ENCODE data around the gene BMP2K. TPM values are rescaled to one million over a fixed set of nuclear protein-coding genes. Genes with fewer than 3 reads are reported as not detected.
"Not testable (repeated sequence)": the region's sequence is repeated elsewhere in the genome, so short reads cannot be mapped to it uniquely, and the experiment has no call there.

Gene BMP2K
- total RNA-seq, 2 donors from 2014 or later: 7.9 to 11.0 TPM

DNA sequence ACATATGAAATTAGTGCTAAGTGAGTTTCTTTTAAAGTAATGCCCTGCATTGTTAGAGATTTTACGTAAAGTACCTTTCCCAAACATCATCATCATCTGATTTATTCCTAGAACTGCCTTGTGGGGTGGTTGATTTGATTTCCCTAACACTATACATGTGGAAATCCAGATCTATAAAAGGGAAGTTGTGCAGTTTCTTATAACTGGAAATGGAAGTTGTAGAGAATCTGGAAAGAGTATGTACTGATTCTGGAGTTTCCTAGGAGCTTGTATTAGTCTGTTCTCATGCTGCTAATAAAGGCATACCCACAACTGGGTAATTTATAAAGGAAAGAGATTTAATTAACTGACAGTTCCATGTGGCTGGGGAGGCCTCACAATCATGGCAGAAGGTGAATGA lies 47.9 kb downstream of the BMP2K start:
- no peak overlapping the region for H3K27ac Mint-ChIP-seq

GRCh38 chr4:78827191-78827590 lies 51.0 kb downstream of the BMP2K start:
- H3K27me3 Mint-ChIP-seq: no peaks in the 10 kb centered on the region
- no peak overlapping the region for H3K4me3 Mint-ChIP-seq
- no peak for ATAC-seq
- no peaks in the 10 kb centered on the region for H3K9me3 Mint-ChIP-seq
- peaks cover 13% of the 10 kb centered on the region for H3K36me3 Mint-ChIP-seq
- no peak for DNase-seq (ENCODE audit: low spot score)
- no peaks in the 10 kb centered on the region for H3K4me1 Mint-ChIP-seq (ENCODE audit: low read depth in 2 of 2)
- no peak overlapping the region for H3K27ac Mint-ChIP-seq

More for the DNA sequence above, 47.9 kb downstream of the BMP2K start:
- Mint-ChIP-seq H3K9me3 (no peaks in the 10 kb centered on the region), H3K27me3 (no peaks in the 10 kb centered on the region), H3K4me1 (ENCODE audit: low read depth in 2 of 2) (peaks cover 0 to 5% of the 10 kb centered on the region in 2 donors), H3K4me3 (no peak overlapping the region), H3K36me3 (peaks cover 7% of the 10 kb centered on the region)
- DNase-seq (ENCODE audit: low spot score) (no peak), ATAC-seq (no peak)

DNA sequence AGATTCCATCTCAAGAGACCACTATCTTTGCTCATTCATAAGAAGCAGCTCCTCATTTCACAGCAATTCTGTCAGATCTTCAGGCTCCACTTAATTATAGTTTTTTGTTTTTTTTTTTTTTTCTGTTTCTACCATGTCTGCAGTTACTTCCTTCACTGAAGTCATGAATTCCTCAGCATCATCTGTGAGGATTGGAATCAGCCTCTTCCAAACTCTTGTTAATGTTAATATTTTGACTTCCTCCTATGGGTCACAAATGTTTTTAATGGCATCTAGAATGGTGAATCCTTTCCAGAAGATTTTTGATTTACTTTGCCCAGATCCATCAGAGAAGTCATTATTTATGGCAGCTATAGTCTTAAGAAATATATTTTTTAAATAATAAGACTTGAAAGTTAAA lies 53.1 kb downstream of the BMP2K start:
- H3K27me3 Mint-ChIP-seq: no peaks in the 10 kb centered on the region
- H3K4me1 Mint-ChIP-seq (ENCODE audit: low read depth in 2 of 2): no peaks in the 10 kb centered on the region
- H3K36me3 Mint-ChIP-seq: peaks cover 13% of the 10 kb centered on the region
- DNase-seq (ENCODE audit: low spot score): no peak
- ATAC-seq: no peak
- H3K4me3 Mint-ChIP-seq: no peak overlapping the region
- H3K27ac Mint-ChIP-seq: no peak overlapping the region
- no peaks in the 10 kb centered on the region for H3K9me3 Mint-ChIP-seq

DNA sequence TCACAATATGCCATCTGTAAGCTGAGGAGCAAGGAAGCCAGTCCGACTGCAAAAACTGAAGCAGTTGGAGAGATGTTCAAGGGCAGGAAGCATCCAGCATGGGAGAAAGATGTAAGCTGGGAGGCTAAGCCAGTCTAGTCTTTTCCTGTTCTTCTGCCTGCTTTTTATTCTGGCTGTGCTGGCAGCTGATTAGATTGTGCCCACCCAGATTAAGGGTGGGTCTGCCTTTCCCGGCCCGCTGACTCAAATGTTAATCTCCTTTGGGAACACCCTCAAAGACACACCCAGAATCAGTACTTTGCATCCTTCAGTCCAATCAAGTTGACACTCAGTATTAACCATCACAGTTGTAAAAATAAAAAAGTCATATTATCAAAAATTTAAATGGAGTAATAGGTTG lies 63.5 kb downstream of the BMP2K start:
- not testable (repeated sequence) for H3K4me3 Mint-ChIP-seq; H3K4me1 Mint-ChIP-seq (ENCODE audit: low read depth in 2 of 2); H3K9me3 Mint-ChIP-seq; DNase-seq (ENCODE audit: low spot score); ATAC-seq; H3K27me3 Mint-ChIP-seq; H3K27ac Mint-ChIP-seq; H3K36me3 Mint-ChIP-seq

DNA sequence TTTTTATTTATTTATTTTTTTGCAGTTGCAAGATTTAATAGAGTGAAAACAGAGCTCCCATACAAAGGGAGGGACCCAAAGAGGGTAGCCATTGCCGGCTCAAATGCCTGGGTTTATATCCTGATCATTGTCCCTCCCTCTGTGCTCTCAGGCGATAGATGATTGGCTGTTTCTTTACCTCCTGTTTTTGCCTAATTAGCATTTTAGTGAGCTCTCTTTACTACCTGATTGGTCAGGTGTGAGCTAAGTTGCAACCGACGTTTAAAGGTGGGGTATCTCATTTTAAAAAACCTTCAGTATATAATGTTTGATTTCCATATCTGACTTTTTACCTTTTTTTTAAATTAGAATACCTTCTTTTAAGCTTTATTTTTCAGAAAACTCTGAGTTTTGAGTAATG lies 64.1 kb downstream of the BMP2K start:
- H3K27me3 Mint-ChIP-seq; ATAC-seq; H3K4me3 Mint-ChIP-seq; DNase-seq (ENCODE audit: low spot score); H3K4me1 Mint-ChIP-seq (ENCODE audit: low read depth in 2 of 2); H3K9me3 Mint-ChIP-seq; H3K27ac Mint-ChIP-seq; H3K36me3 Mint-ChIP-seq: not testable (repeated sequence)

- ATAC-seq (no peak), DNase-seq (ENCODE audit: low spot score) (no peak)
- no peaks in the 10 kb centered on the region for H3K27me3 Mint-ChIP-seq
- no peaks in the 10 kb centered on the region for H3K4me1 Mint-ChIP-seq (ENCODE audit: low read depth in 2 of 2)
- no peak overlapping the region for H3K27ac Mint-ChIP-seq
- H3K4me3 Mint-ChIP-seq: no peak overlapping the region
- no peaks in the 10 kb centered on the region for H3K36me3 Mint-ChIP-seq
- H3K9me3 Mint-ChIP-seq: no peaks in the 10 kb centered on the region
These were observed 69.3 kb downstream of the BMP2K start for GRCh38 chr4:78845472-78845871.

DNA sequence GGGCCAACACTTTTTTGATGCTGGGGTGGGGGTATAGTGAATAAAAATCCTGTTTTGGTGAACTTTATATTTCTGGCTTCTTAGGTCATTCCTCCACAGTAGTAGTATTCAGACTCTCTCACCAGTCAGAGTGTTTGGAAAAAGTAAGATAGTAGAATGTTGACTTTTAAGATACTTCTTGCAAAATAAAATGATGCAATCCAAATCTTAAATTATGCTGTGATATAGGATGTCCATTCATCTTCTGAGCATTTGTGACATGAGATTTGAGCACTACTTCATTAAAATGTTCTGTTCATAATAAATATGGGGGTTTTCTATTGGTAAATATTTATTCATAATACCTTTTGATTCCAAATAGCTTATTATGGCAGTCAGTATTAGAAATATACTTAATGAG lies 70.1 kb downstream of the BMP2K start:
- Mint-ChIP-seq H3K27me3 (no peaks in the 10 kb centered on the region), H3K4me3 (no peak overlapping the region), H3K9me3 (no peaks in the 10 kb centered on the region), H3K36me3 (no peaks in the 10 kb centered on the region), H3K27ac (no peak overlapping the region), H3K4me1 (ENCODE audit: low read depth in 2 of 2) (no peaks in the 10 kb centered on the region)
- DNase-seq (ENCODE audit: low spot score) (no peak), ATAC-seq (no peak)

DNA sequence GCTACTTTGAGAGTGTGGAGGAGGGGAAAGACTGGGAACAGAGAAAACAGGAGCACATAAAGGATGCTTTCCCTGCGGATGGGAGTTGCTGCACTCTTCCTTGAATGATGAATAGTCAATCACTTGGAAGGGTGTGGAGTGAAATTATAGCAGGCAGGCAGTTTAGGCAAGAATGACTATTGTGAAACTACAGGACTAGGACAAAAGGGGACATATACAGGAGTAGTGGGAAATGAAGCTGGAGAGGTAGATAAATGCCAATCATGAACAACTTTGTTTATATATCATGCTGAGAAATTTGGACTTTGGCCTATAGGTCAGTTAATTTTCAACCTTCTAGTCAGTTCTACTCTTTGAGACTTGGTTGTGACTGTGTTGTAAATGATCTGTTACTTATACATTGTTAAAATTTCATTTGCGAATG lies 86.2 kb downstream of the BMP2K start:
- peaks cover 0 to 3% of the 10 kb centered on the region in 2 donors for H3K4me1 Mint-ChIP-seq (ENCODE audit: low read depth in 2 of 2)
- no peak overlapping the region for H3K27ac Mint-ChIP-seq
- H3K4me3 Mint-ChIP-seq: no peak overlapping the region
- H3K36me3 Mint-ChIP-seq: no peaks in the 10 kb centered on the region
- no peaks in the 10 kb centered on the region for H3K9me3 Mint-ChIP-seq
- ATAC-seq (no peak), DNase-seq (ENCODE audit: low spot score) (no peak)
- H3K27me3 Mint-ChIP-seq: no peaks in the 10 kb centered on the region

DNA sequence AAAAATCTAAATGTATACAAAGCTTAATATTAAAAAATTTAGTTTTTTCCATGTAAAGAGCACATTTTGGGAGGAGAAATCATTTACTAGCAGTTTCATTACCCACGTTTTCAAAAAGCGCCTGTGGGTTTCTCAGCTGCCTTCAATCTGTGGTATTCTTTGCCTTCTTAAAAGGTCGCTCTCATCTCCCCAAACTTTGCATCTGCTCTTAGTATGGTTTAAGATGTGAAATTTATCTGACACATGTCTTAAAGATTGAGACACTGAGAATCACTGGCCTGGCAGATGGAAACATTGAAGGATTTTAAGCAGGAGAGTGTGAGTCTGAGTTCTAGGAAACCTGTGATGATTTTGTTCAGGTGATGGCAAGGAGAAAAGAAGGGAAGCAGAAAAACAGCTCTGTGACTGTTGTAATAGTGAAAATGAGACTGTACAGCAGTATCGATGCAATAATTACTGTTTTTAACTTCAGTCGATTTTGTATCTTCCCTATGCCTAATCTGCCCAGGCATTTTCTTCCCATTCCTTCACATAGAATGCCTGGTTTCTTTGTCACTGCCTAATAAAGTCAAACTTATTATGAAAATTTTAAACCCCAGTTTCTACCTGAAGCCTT lies 87.2 kb downstream of the BMP2K start:
- Mint-ChIP-seq H3K27me3 (no peaks in the 10 kb centered on the region), H3K27ac (no peak overlapping the region), H3K9me3 (no peaks in the 10 kb centered on the region), H3K4me3 (no peak overlapping the region), H3K4me1 (ENCODE audit: low read depth in 2 of 2) (peaks cover 0 to 3% of the 10 kb centered on the region in 2 donors), H3K36me3 (no peaks in the 10 kb centered on the region)
- DNase-seq (ENCODE audit: low spot score): no peak
- ATAC-seq: no peak

GRCh38 chr4:78863991-78864390 lies 87.8 kb downstream of the BMP2K start:
- no peak overlapping the region for H3K4me3 Mint-ChIP-seq
- H3K4me1 Mint-ChIP-seq (ENCODE audit: low read depth in 2 of 2): peaks cover 0 to 3% of the 10 kb centered on the region in 2 donors

GRCh38 chr4:78864405-78865024 lies 88.4 kb downstream of the BMP2K start:
- Mint-ChIP-seq H3K27ac (no peak overlapping the region), H3K9me3 (no peaks in the 10 kb centered on the region), H3K4me3 (no peak overlapping the region), H3K4me1 (ENCODE audit: low read depth in 2 of 2) (peaks cover 0 to 3% of the 10 kb centered on the region in 2 donors), H3K36me3 (no peaks in the 10 kb centered on the region), H3K27me3 (no peaks in the 10 kb centered on the region)
- no peak for DNase-seq (ENCODE audit: low spot score)
- ATAC-seq: peak in 1 of 2 donors; percentile 61

More at GRCh38 chr4:78863991-78864390, 87.8 kb downstream of the BMP2K start:
- Mint-ChIP-seq H3K9me3 (no peaks in the 10 kb centered on the region), H3K36me3 (no peaks in the 10 kb centered on the region), H3K27ac (no peak overlapping the region), H3K27me3 (no peaks in the 10 kb centered on the region)
- ATAC-seq: no peak
- no peak for DNase-seq (ENCODE audit: low spot score)

GRCh38 chr4:78865451-78865850 lies 89.3 kb downstream of the BMP2K start:
- Mint-ChIP-seq H3K36me3 (no peaks in the 10 kb centered on the region), H3K4me1 (ENCODE audit: low read depth in 2 of 2) (peaks cover 0 to 3% of the 10 kb centered on the region in 2 donors), H3K27ac (no peak overlapping the region), H3K27me3 (no peaks in the 10 kb centered on the region), H3K9me3 (no peaks in the 10 kb centered on the region), H3K4me3 (no peak overlapping the region)
- no peak for DNase-seq (ENCODE audit: low spot score)
- no peak for ATAC-seq

DNA sequence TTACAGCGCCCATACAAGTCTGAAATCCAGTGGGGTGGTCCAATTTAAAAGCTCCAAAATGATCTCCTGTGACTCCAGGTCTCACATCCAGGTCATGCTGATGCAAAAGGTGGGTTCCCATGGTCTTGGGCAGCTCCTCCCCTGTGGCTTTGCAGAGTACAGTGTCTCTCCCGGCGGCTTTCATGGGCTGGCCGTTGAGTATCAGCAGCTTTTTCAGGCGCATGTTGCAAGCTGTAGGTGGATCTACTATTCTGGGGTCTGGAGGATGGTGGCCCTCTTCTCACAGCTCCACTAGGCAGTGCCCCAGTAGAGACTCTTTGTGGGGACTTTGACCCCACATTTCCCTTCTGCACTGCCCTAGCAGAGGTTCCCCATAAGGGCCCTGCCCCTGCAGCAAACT lies 92.6 kb downstream of the BMP2K start:
- ATAC-seq; H3K27ac Mint-ChIP-seq; H3K9me3 Mint-ChIP-seq; H3K4me3 Mint-ChIP-seq; H3K27me3 Mint-ChIP-seq; DNase-seq (ENCODE audit: low spot score); H3K36me3 Mint-ChIP-seq; H3K4me1 Mint-ChIP-seq (ENCODE audit: low read depth in 2 of 2): not testable (repeated sequence)

DNA sequence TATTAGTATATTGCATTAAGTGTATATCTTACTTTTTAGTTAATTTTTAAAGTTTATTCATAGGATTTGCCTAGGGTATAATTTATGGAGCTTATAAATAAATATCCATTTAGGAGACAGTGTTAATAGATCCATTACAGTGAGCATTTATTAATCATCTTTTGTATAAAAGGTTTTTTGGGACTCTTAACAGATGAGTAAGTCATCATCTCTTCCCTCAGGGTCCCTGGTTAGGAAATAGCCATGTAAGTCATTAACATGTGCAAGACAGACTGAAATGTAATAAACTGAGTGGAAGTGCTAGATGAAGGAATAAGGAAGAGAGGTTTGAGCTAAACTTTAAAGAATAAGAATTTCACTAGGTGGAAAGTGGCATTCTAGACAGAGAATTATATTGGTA lies 93.9 kb downstream of the BMP2K start:
- no peaks in the 10 kb centered on the region for H3K27me3 Mint-ChIP-seq
- no peak overlapping the region for H3K27ac Mint-ChIP-seq
- DNase-seq (ENCODE audit: low spot score): no peak
- H3K4me1 Mint-ChIP-seq (ENCODE audit: low read depth in 2 of 2): no peaks in the 10 kb centered on the region
- no peaks in the 10 kb centered on the region for H3K9me3 Mint-ChIP-seq
- H3K4me3 Mint-ChIP-seq: no peak overlapping the region
- no peak for ATAC-seq
- no peaks in the 10 kb centered on the region for H3K36me3 Mint-ChIP-seq

All from natural killer cell treated with Interleukin-12 subunit alpha and Interleukin-12 subunit beta and Interleukin-15 and Interleukin-18, amount 100 ng/mL, for 72 hours (primary cell).